Smooth muscle cell (in vitro differentiated cells): ENCODE measurements around the gene KREMEN2. TPM values are rescaled to one million over a fixed set of nuclear protein-coding genes. Genes with fewer than 3 reads are reported as not detected.

ENCODE experiments used
- DNase-seq: peaks from one replicate; lab custom pipeline; 2025; ENCODE audit not compliant: unreplicated experiment; lab: John Stamatoyannopoulos, UW
- H2AFZ ChIP-seq: fragments of 200-600 bp; sonication (generic); 2 replicates; pipeline ENCODE4 v1.6.0; 2016; ENCODE audit warnings: antibody characterized with exemption, low read depth, mild to moderate bottlenecking
- H3F3A ChIP-seq: fragments of 200-600 bp; sonication (generic); 2 replicates; pipeline ENCODE4 v1.6.0; 2017; ENCODE audit warnings: antibody characterized with exemption, low read depth
- H3K27ac ChIP-seq: fragments of 200-600 bp; sonication (generic); 2 replicates; pipeline ENCODE4 v1.5.1; 2016; ENCODE audit warnings: low read depth, mild to moderate bottlenecking
- H3K27me3 ChIP-seq: fragments of 200-600 bp; sonication (generic); 2 replicates; pipeline ENCODE4 v1.6.1; 2016; ENCODE audit warnings: low read depth, mild to moderate bottlenecking
- H3K36me3 ChIP-seq: fragments of 200-600 bp; sonication (generic); 2 replicates; pipeline ENCODE4 v1.5.1; 2016; ENCODE audit warnings: low read depth
- H3K4me1 ChIP-seq: fragments of 200-600 bp; sonication (generic); 2 replicates; pipeline ENCODE4 v1.5.1; 2016; ENCODE audit warnings: low read depth
- H3K4me2 ChIP-seq: fragments of 200-600 bp; sonication (generic); 2 replicates; pipeline ENCODE4 v1.6.0; 2016; ENCODE audit warnings: mild to moderate bottlenecking
- H3K4me3 ChIP-seq: fragments of 200-600 bp; sonication (generic); 2 replicates; pipeline ENCODE4 v1.5.1; 2016; ENCODE audit warnings: mild to moderate bottlenecking
- H3K79me2 ChIP-seq: fragments of 200-600 bp; sonication (generic); 2 replicates; pipeline ENCODE4 v1.6.0; 2016; ENCODE audit warnings: low read depth, mild to moderate bottlenecking
- H3K9ac ChIP-seq: fragments of 200-600 bp; sonication (generic); 2 replicates; pipeline ENCODE4 v1.6.0; 2016; ENCODE audit warnings: low read depth
- H3K9me3 ChIP-seq: fragments of 200-600 bp; sonication (generic); replicated peaks from 2 replicates; pipeline ENCODE4 v1.5.1; 2016; ENCODE audit warnings: low read depth
- H4K20me1 ChIP-seq: fragments of 200-600 bp; sonication (generic); 2 replicates; pipeline ENCODE4 v1.6.0; 2016; ENCODE audit warnings: low read depth
- WGBS: methylation state at CpG from one replicate; pipeline ENCODE4 v1.1.7; 2016; ENCODE audit warnings: low lambda C conversion rate; 5-methylcytosine and 5-hydroxymethylcytosine counted together
- polyA plus RNA-seq: library from polyadenylated mRNA; unstranded; fragments of >200 nt; fragmentation: Nextera tagmentation; extraction: Ambion mirVana; gene quantifications from 2 replicates; pipeline ENCODE4 v1.2.1, GENCODE V29; 2016
- total RNA-seq: library from RNA; depleted of rRNA; stranded (reverse); fragments of >200 nt; gene quantifications from 2 replicates; pipeline ENCODE4 v1.2.3, GENCODE V29; 2014
- TF ChIP-seq, protein P1 (sequence below): fragments of 200-600 bp; sonication (generic); IDR thresholded peaks from 2 replicates; pipeline ENCODE4 v1.5.1; 2017; ENCODE audit warnings: borderline replicate concordance, mild to moderate bottlenecking, antibody characterized with exemption; ENCODE audit not compliant: insufficient read depth, poor library complexity, severe bottlenecking

The KREMEN2 gene, protein sequence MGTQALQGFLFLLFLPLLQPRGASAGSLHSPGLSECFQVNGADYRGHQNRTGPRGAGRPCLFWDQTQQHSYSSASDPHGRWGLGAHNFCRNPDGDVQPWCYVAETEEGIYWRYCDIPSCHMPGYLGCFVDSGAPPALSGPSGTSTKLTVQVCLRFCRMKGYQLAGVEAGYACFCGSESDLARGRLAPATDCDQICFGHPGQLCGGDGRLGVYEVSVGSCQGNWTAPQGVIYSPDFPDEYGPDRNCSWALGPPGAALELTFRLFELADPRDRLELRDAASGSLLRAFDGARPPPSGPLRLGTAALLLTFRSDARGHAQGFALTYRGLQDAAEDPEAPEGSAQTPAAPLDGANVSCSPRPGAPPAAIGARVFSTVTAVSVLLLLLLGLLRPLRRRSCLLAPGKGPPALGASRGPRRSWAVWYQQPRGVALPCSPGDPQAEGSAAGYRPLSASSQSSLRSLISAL
- total RNA-seq (0.27 and 1.3 TPM in 2 replicates), polyA plus RNA-seq (2.0 TPM in 2 replicates)

DNA sequence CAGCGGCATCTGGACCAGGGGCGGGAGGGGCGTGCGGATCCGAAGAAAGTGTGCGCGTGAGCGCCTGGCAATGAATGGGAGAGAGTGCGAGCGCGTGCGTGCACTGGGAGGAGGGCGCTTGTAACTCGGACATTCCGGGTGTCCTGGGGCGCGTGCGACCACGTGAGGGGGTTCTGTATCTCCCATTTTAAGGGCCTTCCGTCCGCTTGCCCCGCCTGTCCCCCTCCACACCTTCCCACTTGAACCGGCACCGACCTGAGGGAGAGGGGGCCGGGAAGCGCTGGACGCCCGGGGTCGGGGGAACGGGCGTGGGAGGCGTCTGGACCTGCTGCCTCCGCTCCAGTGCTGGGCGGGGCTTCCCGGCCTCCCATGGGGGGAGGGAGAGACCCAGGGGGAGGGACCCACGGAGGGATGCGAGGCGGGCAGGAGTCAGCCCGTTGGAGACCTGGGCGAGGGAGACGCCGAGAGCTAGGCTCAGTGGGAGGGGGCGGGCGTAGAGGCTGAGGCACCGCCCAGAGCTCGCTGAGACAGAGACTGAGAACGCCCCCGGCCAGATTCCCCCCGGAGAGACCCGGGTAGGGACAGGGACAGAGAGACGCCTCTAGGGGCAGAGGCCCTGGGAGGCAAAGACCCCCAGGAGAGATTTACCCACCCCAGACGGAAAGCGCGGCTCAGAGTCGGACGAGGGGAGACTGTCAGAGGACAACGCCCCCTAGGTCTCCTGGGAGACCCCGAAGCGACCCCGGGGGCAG, at the start of gene KREMEN2:
Gene KREMEN2 (plus strand): TSS at position 553 of the 752 bp plus-strand sequence. CDS start 246 bp downstream, outside the sequence.
- H3K4me3 ChIP-seq = peak within 1 kb of the TSS; percentile 50
- under 1% methylated on average over 34 of the region's 60 CpGs for WGBS
- H3K9me3 ChIP-seq = no peaks in the 10 kb centered on the region
- no peaks in the 10 kb centered on the region for H3K79me2 ChIP-seq
- no peak within 1 kb of the TSS for H3K27ac ChIP-seq
- peaks cover 57% of the 10 kb centered on the region for H3K27me3 ChIP-seq
- TF ChIP-seq, protein P1, sequence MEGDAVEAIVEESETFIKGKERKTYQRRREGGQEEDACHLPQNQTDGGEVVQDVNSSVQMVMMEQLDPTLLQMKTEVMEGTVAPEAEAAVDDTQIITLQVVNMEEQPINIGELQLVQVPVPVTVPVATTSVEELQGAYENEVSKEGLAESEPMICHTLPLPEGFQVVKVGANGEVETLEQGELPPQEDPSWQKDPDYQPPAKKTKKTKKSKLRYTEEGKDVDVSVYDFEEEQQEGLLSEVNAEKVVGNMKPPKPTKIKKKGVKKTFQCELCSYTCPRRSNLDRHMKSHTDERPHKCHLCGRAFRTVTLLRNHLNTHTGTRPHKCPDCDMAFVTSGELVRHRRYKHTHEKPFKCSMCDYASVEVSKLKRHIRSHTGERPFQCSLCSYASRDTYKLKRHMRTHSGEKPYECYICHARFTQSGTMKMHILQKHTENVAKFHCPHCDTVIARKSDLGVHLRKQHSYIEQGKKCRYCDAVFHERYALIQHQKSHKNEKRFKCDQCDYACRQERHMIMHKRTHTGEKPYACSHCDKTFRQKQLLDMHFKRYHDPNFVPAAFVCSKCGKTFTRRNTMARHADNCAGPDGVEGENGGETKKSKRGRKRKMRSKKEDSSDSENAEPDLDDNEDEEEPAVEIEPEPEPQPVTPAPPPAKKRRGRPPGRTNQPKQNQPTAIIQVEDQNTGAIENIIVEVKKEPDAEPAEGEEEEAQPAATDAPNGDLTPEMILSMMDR = no peak
- H3K9ac ChIP-seq = no peak within 1 kb of the TSS
- peak within 1 kb of the TSS; percentile 90 for H3K4me2 ChIP-seq
- no peak for DNase-seq
- no peak within 1 kb of the TSS for H2AFZ ChIP-seq
- no peaks in the 10 kb centered on the region for H3K36me3 ChIP-seq
- peaks cover 18% of the 10 kb centered on the region for H3K4me1 ChIP-seq
- no peaks in the 10 kb centered on the region for H3F3A ChIP-seq
- H4K20me1 ChIP-seq = no peaks in the 10 kb centered on the region

DNA sequence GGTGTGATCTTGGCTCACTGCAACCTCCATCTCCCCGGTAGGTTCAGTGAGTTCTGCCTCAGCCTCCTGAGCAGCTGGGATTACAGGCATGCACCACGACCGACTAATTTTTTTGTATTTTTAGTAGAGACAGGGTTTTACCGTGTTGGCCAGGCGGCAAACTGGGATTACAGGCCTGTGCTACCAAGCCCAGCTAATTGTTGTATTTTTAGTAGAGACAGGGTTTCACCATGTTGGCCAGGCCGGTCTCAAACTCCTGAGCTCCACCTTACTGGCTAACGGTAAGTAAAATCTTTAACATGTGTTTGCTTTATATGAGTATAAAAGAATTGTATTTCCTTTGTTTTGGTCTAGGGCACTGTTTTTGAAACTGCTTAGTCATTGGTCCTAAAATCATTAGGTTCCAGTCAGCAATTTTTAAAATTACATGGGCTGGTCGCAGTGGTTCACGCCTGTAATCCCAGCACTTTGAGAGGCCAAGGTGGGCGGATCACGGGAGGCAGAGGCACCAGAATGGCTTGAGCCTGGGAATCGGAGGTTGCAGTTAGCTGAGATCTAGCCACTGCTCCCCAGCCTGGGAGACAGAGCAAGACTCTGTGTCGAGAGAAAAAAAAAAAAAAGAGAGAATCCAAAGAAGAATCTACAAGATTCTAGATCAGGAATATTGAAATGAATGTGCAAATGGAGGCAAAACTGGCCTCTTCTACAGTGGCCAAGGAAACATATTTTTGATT, 48.7 kb upstream of the KREMEN2 start:
- H3K9ac ChIP-seq = no peak overlapping the region
- no peak overlapping the region for H3K4me2 ChIP-seq
- H3K27ac ChIP-seq = peak overlapping the region; percentile 34
- H3K4me1 ChIP-seq = no peaks in the 10 kb centered on the region
- no peaks in the 10 kb centered on the region for H3K79me2 ChIP-seq
- peaks cover 17% of the 10 kb centered on the region for H4K20me1 ChIP-seq
- no peak overlapping the region for H2AFZ ChIP-seq
- H3K36me3 ChIP-seq = no peaks in the 10 kb centered on the region
- no peak for DNase-seq
- TF ChIP-seq, protein P1 = no peak
- H3K4me3 ChIP-seq = no peak overlapping the region
- H3K27me3 ChIP-seq = no peaks in the 10 kb centered on the region
- H3F3A ChIP-seq = no peaks in the 10 kb centered on the region
- H3K9me3 ChIP-seq = no peaks in the 10 kb centered on the region
- WGBS = 88% methylated on average over 13 of the region's 13 CpGs

DNA sequence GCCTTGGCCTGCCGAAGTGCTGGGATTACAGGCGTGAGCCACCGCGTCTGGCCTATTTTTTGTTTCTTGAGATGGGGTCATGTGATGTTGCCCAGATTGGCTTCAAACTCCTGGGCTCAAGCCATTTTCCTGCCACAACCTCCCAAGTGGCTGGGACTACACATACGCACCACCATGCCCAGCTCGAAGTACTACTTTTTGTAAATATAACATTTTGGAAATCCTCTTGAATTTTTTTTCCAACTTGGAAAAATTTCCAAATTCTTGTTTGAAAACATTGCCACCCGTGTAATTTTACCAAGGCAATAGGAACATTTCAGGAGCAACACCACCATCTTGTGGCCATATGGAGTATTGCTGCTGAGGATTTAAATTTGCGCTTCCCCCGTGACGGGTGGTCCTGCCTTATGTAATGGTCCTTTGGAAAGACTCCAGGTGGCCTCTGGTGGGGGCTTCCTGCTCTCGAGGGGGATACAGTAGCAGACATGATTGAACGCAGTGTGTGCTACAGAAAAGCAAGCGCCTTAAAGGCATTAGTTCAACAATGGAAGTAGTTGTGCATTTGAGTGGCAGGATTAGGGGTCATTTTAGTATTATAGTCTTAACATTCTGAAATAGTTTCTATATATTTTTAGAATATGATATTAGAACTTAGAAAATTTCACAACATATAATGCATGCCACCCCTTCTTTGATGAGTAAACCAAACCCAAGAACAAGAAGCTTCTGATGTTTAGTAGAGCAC, 44.4 kb upstream of the KREMEN2 start:
- Histone ChIP-seq H3K9me3 (no peaks in the 10 kb centered on the region), H3F3A (no peaks in the 10 kb centered on the region), H3K9ac (no peak overlapping the region), H3K27me3 (no peaks in the 10 kb centered on the region), H3K27ac (no peak overlapping the region), H2AFZ (no peak overlapping the region), H3K79me2 (no peaks in the 10 kb centered on the region), H3K36me3 (no peaks in the 10 kb centered on the region), H3K4me1 (no peaks in the 10 kb centered on the region), H4K20me1 (peaks cover 8% of the 10 kb centered on the region), H3K4me2 (no peak overlapping the region), H3K4me3 (no peak overlapping the region)
- TF ChIP-seq, protein P1 = peak; percentile 93
- WGBS = 22% methylated on average over 13 of the region's 13 CpGs
- DNase-seq = peak; percentile 11
